GM19455 (cell line): Measurements from ENCODE around the gene LAMA5.
A peak's percentile ranks its signal among the peaks of the same experiment; 100 is the strongest.

Experiments used
- ATAC-seq: cut with Tn5 transposase; IDR thresholded peaks from one replicate; pipeline ENCODE4 v1.9.1; 2021; ENCODE audit not compliant: unreplicated experiment

The LAMA5 gene

DNA sequence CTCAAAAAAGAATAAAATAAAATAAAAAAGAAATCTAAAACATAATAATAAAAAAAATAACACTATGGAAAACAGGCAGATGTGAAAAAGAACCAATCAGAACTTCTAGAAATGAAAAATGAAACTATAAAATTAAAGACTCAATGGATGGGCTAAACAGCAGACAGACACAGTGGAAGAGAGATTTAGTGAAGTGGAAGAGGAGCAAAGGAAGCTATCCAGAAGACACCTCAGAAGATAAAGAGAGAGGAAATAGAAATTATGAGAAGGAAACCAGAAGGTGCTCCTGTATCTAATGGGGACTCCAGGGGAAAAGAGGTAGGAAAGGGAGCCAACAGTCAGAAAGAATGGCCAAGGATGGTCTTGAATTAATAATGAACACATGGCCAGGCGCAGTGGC is 18.5 kb downstream of the LAMA5 start:
- ATAC-seq: no peak

- no peak for ATAC-seq
These were observed 19.7 kb downstream of the LAMA5 start for GRCh38 chr20:62347445-62347844.

DNA sequence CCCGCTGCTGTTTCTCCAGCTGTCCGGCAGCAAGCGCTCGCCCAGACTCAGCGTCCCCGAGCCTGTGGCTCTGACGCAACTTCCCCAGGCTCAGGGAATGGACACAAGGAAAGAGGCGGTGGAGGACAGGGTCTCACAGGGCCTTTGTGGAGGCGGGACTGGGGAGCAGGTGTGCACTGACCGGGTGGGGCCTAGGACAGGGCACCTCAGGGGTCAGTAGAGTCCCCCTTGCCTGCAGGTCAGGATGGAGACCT is 20.0 kb downstream of the LAMA5 start:
- ATAC-seq: no peak

DNA sequence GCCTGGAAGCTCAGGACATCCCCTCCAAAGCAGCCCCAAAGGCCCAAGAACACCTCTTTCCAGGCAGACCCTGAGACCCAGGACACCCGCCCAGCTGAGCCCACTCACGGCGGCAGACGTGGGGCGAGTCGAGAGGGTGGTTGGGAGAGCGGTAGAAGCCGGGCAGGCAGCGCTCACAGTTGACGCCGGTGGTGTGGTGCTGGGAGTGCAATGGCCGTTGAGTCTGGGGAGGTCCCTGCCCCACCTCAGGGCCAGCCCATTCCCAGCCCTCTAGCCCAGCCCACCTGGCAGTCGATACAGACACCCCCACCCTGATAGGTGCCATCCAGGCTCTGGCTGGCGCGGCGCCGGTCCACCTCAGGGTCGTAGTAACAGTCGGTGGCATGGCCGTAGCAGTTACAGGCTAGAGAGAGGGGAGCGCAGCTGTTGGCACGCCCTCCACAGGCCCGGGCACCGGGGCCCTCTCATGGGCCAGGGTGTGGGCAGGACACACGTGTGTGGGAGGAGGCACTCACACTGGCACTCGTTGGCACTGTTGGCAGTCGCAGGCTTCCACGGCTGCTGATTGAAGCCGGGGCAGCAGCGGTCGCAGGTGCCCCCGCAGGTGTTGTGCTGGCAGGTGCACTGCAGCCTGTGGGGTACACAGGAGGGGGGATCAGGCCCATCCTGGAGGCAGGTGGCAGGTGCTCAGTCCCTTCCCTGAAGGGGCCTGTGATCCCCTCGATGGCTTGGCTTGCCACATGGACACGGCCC is 20.5 kb downstream of the LAMA5 start:
- ATAC-seq: no peak

DNA sequence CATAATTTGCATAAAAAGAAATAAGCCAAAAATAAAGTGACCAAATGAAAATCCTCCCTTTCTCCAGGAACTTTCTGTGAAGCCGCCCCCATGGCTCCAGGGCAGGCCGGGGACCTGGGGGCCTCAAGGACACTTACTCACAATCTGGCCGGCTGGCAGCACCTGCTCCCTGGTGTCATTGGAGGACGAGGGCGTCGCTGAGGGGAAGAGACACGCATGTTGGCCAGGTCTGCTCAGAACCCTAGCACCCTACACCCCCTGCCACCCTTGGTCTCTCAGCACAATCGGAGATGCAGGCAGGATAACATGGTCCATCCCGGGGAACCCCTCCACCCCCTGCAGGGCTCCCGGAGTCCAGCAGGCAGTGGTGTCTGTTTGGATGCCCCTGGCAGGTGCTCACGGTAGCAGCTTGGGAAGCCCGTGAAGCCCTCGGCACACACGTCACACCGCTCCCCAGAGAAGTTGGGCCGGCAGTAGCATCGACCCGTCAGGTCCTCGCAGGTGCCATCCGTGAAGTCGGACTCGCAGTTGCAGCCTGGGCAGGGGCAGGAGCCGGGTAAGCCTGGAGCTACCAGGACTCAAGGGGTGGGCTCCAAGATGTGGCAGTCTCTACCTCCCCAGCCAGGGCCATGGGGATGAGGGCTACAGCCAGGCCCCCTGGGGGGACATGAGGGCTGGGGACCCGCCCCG is 21.3 kb downstream of the LAMA5 start:
- ATAC-seq: no peak

DNA sequence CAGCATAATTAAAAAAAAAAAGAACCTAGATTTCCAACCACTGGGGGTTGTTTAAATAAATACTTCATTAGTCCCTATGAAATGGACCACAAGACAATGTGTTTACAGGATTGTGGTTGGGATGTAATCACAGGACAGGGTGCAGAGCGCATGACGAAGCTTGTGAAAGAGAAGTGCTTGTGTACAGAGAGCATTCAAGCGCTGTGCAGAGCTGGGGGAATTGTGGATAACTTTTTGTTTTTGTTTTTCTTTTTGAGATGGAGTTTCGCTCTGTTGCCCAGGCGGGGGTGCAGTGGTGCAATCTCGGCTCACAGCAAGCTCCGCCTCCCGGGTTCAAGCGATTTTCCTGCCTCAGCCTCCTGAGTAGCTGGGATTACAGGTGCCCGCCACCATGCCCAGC is 22.3 kb downstream of the LAMA5 start:
- no peak for ATAC-seq

DNA sequence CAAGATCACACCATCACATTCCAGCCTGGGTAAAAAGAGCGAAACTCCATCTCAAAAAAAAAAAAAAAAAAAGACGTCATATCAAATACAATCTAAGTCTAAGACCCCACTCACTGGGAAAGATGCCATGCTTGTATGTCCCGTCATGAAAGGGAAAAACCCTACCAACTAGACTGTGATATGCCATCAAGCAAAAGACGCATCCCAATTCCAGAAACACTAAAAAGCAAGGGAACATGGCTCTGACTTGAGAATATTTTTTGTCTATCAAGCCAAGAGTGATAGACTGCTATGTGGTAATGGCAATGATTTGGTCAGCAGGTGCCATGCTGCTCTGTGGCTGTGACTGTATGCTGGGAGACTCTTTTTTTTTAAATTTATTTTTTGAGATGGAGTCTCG is 23.0 kb downstream of the LAMA5 start:
- no peak for ATAC-seq

GRCh38 chr20:62342910-62343309 is 24.2 kb downstream of the LAMA5 start:
- ATAC-seq: no peak

GRCh38 chr20:62339647-62340062 is 27.5 kb downstream of the LAMA5 start:
- peak; percentile 75 for ATAC-seq

- ATAC-seq: no peak
These were observed 28.9 kb downstream of the LAMA5 start for GRCh38 chr20:62338294-62338620.

DNA sequence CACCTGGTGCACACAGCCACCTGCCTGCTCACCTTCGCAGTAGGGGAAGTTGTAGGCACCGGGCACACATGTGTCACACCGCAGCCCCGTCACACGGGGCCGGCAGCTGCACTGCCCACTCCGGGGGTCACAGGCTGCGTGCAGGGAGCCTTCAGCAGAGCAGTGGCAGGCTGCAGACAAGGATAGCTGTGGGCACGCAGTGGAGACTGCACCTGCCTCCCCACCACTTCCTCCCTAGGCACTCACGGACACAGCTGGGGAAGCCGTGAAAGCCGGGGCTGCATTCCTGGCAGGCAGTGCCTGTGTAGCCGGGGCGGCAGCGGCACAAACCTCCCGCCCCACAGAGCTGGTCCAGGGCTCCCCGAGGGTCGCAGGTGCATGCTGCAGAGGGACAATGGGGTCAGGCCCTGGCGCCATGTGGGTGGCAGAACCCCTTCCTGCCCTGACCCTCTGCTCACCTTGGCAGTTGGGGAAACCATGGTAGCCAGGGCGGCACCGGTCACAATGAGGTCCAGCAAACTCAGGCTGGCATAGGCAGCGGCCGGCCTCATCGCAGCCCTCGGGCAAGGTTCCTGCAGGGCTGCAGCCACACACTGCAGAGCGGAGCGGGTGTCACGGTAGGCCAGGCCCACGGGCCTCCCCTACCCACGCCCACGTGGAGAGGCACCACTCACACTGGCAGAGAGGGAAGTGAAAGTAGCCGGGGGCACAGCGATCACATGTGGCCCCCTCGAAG is 29.4 kb downstream of the LAMA5 start:
- ATAC-seq: no peak

DNA sequence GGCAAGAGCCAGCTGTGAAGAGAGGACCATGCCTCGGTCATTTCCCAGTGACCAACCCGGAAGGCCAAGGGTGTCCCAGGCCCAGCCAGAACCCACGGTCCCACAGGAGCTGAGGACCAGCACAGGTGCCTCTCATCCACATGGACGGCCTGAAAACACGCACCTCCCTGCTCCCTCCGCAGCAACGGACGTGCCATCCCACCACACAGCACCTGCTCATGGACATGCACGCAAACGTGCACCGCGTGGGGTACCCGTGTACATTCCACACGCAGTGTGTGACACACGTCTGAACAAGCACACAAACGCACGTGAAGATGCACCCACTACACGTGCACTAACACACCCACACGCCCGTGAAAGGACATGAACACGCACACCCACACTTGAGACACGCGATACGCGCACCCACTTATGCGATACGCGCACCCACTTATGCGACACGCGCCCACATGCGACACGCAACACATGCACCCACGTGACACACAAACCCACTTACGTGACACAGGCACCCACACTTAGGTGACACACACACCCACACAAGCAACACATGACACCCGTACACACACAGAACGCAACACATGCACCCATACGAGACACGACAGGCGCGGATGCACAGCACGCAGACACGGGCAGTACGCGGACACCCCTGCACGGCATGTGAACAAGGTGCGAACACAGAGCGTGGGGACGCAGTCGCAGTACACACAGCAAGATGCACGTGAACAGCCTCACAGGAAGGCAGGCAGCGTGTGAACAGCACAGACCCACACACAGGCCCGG is 30.1 kb downstream of the LAMA5 start:
- no peak for ATAC-seq

- ATAC-seq: no peak
These were observed 30.8 kb downstream of the LAMA5 start for GRCh38 chr20:62336329-62336728.

GRCh38 chr20:62335532-62335931 is 31.6 kb downstream of the LAMA5 start:
- no peak for ATAC-seq

GRCh38 chr20:62334881-62335280 is 32.2 kb downstream of the LAMA5 start:
- ATAC-seq: no peak

GRCh38 chr20:62333820-62334595 is 33.1 kb downstream of the LAMA5 start:
- ATAC-seq: no peak

DNA sequence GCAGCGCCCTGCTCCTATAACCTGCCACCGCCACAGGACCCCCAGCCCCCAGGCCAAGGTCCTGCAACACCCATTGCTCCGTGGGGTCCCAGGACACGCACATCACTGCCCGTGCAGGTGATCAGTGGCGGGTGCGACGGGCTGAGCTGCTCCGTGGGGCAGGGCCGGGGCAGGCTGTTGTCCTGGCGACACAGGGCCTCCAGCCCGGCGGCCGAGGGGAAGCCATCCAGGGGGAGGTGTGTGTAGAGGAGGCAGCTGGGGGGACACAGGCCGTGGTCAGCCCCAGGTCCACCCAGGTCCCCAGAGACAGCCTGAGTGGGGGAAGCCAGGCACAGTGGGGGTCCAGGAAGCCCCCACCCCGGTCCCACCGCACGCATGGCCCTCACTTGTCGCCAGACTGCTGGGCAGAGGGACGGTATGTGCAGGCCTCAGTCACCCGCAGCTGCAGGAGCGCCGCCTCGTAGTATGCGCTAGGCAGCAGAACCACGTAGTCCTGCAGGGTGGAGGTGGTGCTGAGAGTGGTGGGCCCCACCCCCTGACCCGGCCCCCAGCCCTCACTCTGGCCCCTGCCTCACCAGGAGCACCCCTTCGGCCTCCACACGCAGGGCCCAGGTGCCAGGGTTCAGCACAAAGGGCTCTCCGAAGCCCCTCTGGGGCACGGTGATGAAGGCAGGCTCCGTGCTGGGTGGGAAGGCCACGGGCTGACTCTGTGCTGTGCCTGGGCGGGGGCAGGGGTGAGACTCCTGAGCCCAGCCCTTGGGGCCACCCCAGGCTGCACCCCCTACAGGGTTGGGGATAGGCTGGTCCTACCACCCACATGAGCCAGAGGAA is 33.9 kb downstream of the LAMA5 start:
- ATAC-seq: no peak

DNA sequence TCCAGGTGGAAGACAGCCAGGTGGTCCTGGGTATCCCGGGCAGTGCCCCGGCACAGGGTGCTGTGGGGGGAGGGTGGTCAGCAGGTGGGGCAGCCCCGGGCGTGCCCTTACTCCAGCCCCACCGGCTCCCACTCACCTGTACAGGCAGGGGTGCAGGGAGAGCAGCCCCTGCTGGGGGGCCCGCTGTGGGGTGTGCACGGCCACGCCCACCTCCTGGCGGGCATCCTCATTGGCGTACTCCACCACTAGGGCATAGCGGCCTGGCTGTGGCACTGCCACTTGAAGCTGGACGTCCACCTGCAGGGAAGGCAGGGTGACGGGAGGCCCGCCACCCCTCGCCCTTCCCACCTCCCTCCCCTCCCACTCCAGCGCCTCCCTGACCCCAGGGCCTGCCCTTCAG is 34.7 kb downstream of the LAMA5 start:
- ATAC-seq: no peak

GRCh38 chr20:62331347-62331746 is 35.8 kb downstream of the LAMA5 start:
- ATAC-seq: no peak
